Pons (tissue), 1 donor: Measurements from ENCODE around the gene TNS4.

Experiments used
- DNase-seq: peaks from one replicate; pipeline ENCODE4 v3.0.0-alpha.2; 2016; ENCODE audit warnings: low spot score

Gene TNS4

DNA sequence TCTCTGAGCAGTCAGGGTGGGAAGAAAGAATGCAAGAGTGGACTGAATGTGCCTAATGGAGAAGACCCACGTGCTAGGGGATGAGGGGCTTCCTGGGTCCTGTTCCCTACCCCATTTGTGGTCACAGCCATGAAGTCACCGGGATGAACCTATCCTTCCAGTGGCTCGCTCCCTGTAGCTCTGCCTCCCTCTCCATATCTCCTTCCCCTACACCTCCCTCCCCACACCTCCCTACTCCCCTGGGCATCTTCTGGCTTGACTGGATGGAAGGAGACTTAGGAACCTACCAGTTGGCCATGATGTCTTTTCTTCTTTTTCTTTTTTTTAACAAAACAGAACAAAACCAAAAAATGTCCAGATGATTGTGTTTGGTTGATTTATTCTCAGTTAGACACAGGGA is 44.1 kb downstream of the TNS4 start:
- DNase-seq: no peak

DNA sequence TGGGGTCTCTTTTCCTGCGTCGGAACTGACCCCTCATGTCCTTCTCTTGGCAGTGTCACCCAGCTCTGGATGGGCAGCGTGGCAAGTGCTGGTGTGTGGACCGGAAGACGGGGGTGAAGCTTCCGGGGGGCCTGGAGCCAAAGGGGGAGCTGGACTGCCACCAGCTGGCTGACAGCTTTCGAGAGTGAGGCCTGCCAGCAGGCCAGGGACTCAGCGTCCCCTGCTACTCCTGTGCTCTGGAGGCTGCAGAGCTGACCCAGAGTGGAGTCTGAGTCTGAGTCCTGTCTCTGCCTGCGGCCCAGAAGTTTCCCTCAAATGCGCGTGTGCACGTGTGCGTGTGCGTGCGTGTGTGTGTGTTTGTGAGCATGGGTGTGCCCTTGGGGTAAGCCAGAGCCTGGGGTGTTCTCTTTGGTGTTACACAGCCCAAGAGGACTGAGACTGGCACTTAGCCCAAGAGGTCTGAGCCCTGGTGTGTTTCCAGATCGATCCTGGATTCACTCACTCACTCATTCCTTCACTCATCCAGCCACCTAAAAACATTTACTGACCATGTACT is 44.9 kb downstream of the TNS4 start:
- DNase-seq: no peak

DNA sequence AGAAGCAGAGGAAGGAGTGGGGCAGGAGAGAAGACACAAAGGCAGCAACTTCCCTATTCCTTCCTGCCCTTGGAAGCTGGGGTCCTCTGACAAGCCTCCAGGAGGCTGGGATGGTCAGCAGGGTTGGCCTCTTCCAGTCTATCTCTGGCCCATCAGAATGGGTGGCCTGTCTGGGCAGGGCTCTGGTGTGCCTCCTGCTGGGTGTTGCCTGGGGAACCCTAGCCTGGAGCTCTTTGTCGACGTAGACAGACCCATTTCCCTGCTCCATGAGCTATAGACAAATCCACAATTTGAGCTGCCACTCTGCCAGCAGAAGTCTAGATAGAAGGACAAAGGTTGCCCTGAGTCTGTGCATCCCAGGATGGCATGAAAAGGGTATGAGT is 46.8 kb downstream of the TNS4 start:
- DNase-seq: no peak

- no peak for DNase-seq
Measured at GRCh38 chr17:40453881-40454612, 47.4 kb downstream of the TNS4 start.

DNA sequence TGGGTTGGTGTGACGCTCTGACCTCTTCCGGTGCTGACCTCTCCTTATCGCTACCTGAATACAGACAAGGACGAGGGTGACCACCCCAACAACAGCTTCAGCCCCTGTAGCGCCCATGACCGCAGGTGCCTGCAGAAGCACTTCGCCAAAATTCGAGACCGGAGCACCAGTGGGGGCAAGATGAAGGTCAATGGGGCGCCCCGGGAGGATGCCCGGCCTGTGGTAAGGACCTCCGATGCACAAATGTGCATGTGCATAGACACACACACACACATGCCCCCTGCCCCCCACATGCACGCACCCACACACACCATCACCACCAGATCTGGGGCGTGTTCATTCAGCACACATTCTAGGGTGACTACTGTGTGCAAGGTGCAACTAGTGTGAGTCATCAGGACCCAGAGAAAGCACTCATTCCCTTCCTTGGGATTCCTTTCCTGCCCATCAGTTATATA is 48.5 kb downstream of the TNS4 start:
- DNase-seq: no peak

- no peak for DNase-seq
Measured at GRCh38 chr17:40452216-40452787, 49.1 kb downstream of the TNS4 start.

GRCh38 chr17:40451420-40451819 is 50.0 kb downstream of the TNS4 start:
- DNase-seq: no peak

DNA sequence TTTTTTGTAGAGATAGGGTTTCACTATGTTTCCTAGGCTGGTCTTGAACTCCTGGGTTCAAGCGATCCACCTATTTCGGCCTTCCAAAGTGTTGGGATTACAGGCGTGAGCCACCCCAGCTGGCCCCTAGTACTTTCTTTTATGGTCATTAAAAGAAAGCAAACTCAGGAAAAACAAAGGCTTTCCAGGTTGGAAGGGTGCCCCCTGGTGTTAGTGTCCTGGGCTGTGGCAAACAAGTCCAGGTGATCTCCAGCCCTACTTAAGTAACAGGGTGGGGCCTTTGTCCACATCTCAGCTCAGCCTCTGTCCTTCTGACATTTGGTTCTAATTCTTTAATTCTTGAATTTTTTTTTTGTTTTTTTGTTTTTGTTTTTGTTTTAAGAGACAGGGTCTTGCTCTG is 51.2 kb downstream of the TNS4 start:
- DNase-seq: no peak

DNA sequence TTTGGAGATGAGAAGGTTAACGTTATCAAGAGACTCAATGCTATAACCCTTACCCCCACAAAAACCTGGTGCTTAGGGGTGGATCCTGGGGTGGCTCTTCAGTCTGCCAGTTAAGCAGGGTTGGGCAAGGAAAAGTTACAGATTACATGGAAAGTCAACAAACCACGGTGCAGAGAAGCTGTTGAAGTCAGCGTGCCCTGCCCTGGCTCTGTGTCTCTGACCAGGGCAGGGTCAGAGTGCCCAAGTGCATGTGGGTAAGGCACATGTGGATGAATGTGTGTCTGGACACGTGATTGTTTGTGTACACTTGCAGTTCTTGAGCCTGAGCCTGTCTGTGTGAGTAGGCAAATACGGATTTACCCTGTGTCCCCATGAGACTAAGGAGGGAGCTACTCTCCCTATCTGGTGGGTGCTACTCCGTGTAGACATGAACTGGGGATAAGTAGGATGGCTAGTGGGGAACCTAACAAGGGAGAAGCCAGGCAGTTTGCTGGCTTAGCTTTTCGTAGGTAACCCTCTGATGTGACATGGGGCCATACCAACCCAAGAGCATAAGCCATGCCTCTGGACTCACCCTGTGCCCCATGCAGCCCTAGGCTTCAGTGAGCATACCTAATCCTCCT is 52.7 kb downstream of the TNS4 start:
- no peak for DNase-seq

DNA sequence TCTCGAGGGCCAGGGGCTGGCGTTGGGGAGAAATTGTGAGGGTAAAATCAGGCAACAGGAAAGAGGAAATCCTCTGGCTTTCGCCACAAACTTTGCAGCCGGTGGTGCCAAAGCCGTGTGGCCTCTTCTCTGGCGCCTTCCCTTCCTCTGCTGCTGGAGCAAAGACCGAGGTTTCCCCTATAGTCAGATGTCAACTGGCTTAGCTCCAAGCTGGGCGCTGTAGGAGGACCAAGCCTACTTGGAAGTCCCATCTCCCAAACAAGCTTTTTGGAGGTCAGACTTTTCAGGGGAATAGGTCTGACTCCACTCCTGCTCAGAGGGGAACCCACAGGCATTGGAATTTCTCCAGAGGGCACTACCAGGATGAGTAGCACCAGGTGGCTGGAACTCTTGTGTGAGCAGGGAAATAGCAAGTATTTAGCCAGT is 53.2 kb downstream of the TNS4 start:
- DNase-seq: no peak

GRCh38 chr17:40447806-40448205 is 53.6 kb downstream of the TNS4 start:
- DNase-seq: no peak

DNA sequence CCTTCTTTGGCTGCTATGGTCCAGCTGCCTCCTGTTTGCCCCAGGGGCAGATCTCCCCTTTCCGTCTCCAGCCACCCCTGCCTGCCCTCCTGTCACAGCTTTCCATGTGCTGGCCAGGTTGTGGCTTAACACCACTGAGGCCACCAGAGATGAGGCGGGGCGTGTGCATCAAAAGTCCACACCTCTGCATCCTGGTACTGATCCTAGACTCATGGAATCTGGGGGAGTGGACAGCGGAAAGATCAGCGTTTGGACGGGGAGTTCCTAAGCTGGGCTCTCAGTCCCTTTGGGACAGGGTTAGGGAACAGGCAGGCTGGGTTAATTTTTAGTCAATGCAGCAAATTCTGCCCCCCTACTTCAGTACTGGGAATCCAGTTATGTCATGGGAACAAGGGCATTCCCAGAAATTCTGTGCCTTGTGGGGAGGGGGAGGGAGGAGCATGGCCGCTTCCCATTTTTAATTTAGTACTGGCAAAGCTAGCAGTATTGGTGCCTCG is 54.2 kb downstream of the TNS4 start:
- DNase-seq: no peak

- no peak for DNase-seq
Measured at GRCh38 chr17:40445751-40446468, 55.5 kb downstream of the TNS4 start.

GRCh38 chr17:40443988-40444899 is 57.2 kb downstream of the TNS4 start:
- no peak for DNase-seq

DNA sequence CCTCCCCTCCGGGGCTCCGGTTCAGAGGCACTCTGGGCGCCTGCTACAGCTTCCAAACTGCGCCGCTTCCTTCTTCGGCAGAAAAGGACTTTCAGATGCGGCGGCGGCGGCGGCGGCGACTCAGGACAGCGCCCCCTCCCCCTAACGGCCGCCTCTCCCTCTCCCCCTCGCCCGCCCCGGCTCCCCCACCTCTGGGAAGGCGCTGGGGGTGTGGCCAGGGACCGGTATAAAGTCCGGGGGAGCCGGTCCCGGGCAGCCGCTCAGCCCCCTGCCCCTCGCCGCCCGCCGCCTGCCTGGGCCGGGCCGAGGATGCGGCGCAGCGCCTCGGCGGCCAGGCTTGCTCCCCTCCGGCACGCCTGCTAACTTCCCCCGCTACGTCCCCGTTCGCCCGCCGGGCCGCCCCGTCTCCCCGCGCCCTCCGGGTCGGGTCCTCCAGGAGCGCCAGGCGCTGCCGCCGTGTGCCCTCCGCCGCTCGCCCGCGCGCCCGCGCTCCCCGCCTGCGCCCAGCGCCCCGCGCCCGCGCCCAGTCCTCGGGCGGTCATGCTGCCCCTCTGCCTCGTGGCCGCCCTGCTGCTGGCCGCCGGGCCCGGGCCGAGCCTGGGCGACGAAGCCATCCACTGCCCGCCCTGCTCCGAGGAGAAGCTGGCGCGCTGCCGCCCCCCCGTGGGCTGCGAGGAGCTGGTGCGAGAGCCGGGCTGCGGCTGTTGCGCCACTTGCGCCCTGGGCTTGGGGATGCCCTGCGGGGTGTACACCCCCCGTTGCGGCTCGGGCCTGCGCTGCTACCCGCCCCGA is 58.0 kb downstream of the TNS4 start, which contains the start of gene IGFBP4:
TSS of gene IGFBP4 (plus strand) at position 255 of the 792 bp plus-strand sequence. CDS start at position 541, 286 bp downstream.
- DNase-seq: no peak

DNA sequence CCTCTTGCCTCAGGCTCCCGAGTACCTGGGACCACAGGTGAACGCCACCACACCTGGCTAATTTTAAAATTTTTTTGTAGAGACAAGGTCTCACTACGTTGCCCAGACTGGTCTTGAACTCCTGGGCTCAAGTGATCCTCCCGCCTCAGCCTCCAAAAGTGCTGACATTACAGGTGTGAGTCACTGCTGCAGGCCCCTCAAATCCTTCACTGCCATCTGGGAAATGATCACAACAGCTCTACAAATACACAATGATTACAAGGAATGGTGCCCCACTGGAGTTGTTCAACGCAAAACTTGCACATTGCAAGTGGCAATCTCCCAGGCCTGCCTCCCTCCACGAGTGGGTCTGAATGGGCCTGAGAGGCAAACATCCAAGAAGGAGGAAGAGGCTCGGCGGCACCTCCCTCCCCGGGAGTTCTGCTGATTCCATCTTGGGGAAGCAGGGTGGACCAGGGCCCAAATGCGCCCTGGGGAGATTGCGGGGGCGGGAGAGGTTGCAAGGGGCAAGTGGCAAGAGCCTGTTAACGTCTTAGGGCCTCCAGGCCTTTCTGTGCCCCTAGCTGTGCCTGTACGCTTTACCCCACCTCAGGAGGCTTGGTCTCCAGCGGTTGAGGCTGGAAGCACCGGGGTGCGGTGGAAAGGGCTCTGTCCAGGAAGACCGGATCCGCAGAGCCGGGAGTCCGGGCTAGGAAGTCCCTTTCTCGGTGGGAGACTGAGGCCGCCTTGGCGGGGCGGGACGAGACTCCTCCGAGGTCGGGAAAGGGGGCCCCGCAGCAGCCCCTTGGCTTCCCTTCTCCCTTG is 58.8 kb downstream of the TNS4 start:
- no peak for DNase-seq

- no peak for DNase-seq
Measured at GRCh38 chr17:40440166-40440565, 61.3 kb downstream of the TNS4 start.

DNA sequence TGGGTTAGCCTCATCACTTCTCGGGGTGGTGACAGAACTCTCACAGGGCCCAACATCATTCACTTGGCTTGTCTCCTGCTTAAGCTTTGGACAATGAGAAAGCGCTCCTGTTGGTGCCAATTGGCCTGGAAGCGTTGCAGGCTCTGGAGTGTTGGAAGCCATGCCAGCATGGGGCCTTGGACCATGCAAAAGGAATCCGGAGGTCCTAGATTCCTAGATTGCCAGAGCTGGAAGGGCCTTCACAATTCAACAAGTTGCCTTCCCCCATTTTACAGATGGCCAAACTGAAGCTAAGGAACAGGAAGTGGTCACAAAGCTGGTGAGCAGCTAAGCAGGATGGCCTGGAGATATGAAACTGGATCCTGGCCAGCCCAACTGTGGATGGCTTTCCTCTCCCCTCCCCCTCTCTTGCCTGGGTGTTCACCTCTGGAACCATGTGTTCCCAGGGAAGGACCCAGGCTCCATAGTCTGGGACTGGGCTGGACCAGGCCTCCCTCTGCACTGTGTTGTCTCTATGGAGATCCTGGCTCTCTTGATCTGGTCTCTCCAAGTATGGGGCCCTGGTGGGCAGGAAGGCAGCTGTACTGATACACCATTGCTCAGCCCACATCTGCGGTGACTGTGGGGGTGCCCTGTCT is 64.2 kb downstream of the TNS4 start:
- no peak for DNase-seq

DNA sequence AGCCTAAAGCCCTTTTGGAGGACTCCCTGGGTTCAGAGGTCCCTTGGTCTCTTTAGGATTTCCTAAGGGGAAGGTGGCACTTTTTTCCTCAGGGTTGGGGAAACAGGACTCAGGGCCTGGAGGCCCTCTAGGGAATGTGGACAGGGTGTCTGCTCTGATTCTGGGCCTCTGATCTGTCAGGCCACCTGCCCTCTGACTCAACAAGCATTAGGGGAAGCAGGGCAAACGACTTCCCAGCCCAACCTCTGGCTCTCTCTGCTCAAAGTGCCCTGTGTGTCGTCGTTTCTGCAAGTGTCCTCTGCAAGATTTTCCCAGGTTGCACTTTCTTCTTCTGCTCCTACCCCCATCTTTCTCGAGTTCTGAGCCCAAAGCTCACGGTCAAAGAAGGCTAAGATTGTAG is 64.8 kb downstream of the TNS4 start:
- no peak for DNase-seq
